Muscle of leg (tissue), 11 donors: ENCODE data around the gene ACAD10. TPM values are rescaled to one million over a fixed set of nuclear protein-coding genes. Genes with fewer than 3 reads are reported as not detected.

ENCODE experiments used
- DNase-seq: peaks from one replicate; pipeline ENCODE4 v3.0.0; 2013
- H3K27ac ChIP-seq: one replicate; pipeline ENCODE4 v1.5.1; 2013; ENCODE audit warnings: mild to moderate bottlenecking, low read length, control low read depth
- H3K27me3 ChIP-seq: one replicate; pipeline ENCODE4 v1.6.1; 2013; ENCODE audit warnings: low read length; ENCODE audit not compliant: control insufficient read depth, insufficient read depth
- H3K36me3 ChIP-seq: one replicate; pipeline ENCODE4 v1.6.1; 2013; ENCODE audit warnings: low read length; ENCODE audit not compliant: control insufficient read depth, insufficient read depth
- H3K4me1 ChIP-seq: one replicate; pipeline ENCODE4 v1.6.1; 2013; ENCODE audit warnings: low read length; ENCODE audit not compliant: control insufficient read depth, insufficient read depth
- H3K4me3 ChIP-seq: one replicate; pipeline ENCODE4 v1.5.1; 2013; ENCODE audit warnings: low read length, control low read depth
- H3K9me3 ChIP-seq: replicated peaks from 2 replicates; pipeline ENCODE4 v1.6.1; 2013; ENCODE audit warnings: low read depth, low read length; ENCODE audit not compliant: control insufficient read depth
- WGBS: methylation state at CpG from one replicate; pipeline ENCODE4 v1.1.5; 2013; ENCODE audit warnings: missing lambda C conversion rate; ENCODE audit not compliant: insufficient coverage; 5-methylcytosine and 5-hydroxymethylcytosine counted together
- polyA plus RNA-seq, 8 donors: library from polyadenylated mRNA; unstranded; fragments of 120-200 nt; gene quantifications; one replicate each; pipeline versions ENCODE4 v1.2.1 to v1.2.3, GENCODE V29; 2013; ENCODE audit warnings: inconsistent platforms in 1 of 8, low replicate concordance in 1 of 8; ENCODE audit not compliant: insufficient read length in 8 of 8, insufficient read depth in 1 of 8
- total RNA-seq: library from RNA; stranded (reverse); fragments of 120-200 nt; gene quantifications from one replicate; pipeline ENCODE4 v1.2.4, GENCODE V29; 2013

Gene ACAD10
- total and polyA plus RNA-seq, 9 donors, result 11.4 to 20.2 (median 15.8) TPM

DNA sequence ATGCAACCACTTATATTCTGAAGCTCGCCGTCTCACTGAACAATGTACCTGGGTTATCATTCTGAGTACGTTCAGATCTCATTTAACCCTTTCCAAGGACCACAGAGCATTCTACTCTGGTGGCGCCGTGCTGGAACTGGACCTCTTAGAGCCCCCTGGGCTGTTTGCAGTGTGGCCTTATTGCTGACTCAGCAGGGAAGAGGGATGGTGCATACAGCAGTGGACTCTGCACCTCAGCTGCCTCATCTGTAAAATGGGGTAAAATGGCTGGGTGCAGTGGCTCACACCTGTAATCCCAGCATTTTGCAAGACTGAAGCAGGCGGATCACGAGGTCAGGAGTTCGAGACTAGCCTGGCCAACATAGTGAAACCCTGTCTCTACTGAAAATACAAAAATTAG lies 83.7 kb downstream of the ACAD10 start:
- Histone ChIP-seq H3K36me3 (peaks cover 5% of the 10 kb centered on the region), H3K27ac (no peak overlapping the region), H3K4me3 (no peak overlapping the region), H3K4me1 (peaks cover 25% of the 10 kb centered on the region), H3K27me3 (peaks cover 6% of the 10 kb centered on the region), H3K9me3 (no peaks in the 10 kb centered on the region)
- WGBS, result 73% methylated on average over 5 of the region's 8 CpGs
- no peak for DNase-seq

GRCh38 chr12:111773801-111774551 lies 88.1 kb downstream of the ACAD10 start:
- peaks cover 34% of the 10 kb centered on the region for H3K4me1 ChIP-seq

DNA sequence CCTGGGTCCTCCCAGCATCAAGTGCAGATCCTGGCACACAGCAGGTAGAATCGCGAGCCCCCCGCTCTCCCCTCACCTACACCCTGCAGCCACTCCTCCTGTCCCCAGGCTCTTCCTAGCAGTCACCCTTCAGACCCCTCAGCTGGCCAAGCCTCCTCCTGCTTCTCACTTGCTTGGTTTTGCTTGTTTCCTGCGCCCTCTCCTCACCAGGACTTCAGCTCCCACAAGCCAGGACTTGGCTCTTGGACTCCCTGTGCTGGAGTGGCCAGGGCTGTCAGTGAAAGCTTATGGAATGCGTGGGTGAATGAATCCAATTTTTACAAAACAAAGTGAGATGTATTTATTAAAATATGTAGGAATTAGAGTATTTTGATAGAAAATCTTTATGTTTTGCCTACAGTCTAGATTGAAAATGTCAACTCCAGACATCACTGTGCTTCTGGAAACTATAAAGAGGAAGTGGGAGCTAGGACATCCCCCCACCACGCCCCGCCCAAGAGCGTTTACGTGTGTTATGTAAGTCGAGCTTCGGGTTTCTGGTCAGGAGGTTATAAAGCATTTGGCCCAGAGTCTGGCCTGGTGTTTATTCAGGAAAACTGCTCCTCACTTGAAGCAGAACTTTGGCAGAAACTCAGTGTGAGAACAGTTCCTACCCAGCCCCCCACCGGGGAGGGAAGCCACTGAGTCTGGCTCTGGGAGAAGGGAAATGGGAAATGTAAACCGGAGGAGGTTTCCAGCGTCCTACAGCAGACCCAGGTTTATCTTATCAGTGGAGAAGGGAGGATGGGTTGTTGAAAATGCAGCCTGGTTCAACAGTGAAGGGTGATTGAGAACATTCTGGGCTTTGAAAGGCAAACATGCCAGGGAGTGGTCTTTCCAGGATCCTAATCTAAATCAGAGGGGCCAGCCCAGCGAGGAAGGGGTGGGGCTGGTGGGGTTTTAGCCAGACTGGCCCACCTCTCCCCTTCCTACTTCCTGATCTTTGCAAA lies 89.6 kb downstream of the ACAD10 start:
- peaks cover 34% of the 10 kb centered on the region for H3K4me1 ChIP-seq
- H3K36me3 ChIP-seq, result peaks cover 3% of the 10 kb centered on the region
- no peak overlapping the region for H3K4me3 ChIP-seq
- 16% methylated on average over 6 of the region's 15 CpGs for WGBS
- no peaks in the 10 kb centered on the region for H3K9me3 ChIP-seq
- H3K27me3 ChIP-seq, result no peaks in the 10 kb centered on the region
- DNase-seq, result peak; percentile 99
- peak overlapping the region; percentile 92 for H3K27ac ChIP-seq

More at GRCh38 chr12:111773801-111774551, 88.1 kb downstream of the ACAD10 start:
- WGBS, result 29% methylated on average over 10 of the region's 17 CpGs
- no peak overlapping the region for H3K4me3 ChIP-seq
- peak overlapping the region; percentile 92 for H3K27ac ChIP-seq
- DNase-seq, result peak; percentile 85
- peaks cover 8% of the 10 kb centered on the region for H3K36me3 ChIP-seq
- no peaks in the 10 kb centered on the region for H3K9me3 ChIP-seq
- no peaks in the 10 kb centered on the region for H3K27me3 ChIP-seq

DNA sequence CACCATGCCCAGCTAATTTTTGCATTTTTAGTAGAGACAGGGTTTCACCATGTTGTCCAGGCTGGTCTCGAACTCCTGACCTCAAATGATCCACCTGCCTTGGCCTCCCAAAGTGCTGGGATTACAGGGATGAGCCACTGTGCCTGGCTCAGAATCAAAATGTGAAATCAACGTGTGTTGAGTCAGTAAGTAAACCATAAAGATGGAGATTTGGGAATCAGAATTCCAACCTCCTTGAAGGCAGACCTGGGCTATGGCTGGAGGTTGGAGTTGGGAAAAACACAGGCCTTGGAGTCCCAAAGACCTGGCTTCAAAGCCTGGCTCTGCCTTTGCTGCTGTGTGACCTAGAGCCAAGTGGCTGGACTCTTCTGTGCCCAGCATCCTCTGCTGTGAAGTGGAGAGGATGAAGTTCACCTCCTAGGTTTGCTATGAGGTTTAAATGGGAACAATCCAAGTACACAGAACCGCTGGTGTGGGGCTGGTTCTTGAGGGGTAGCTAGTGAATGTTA lies 91.0 kb downstream of the ACAD10 start:
- Histone ChIP-seq H3K27me3 (no peaks in the 10 kb centered on the region), H3K36me3 (peaks cover 8% of the 10 kb centered on the region), H3K4me1 (peaks cover 34% of the 10 kb centered on the region), H3K4me3 (no peak overlapping the region), H3K9me3 (peaks cover 5% of the 10 kb centered on the region), H3K27ac (no peak overlapping the region)
- DNase-seq, result no peak
- WGBS, result 59% methylated on average over 2 of the region's 3 CpGs

- Histone ChIP-seq H3K9me3 (peaks cover 5% of the 10 kb centered on the region), H3K36me3 (peaks cover 8% of the 10 kb centered on the region), H3K27me3 (no peaks in the 10 kb centered on the region), H3K4me3 (no peak overlapping the region), H3K27ac (no peak overlapping the region), H3K4me1 (peaks cover 34% of the 10 kb centered on the region)
- 86% methylated on average over 13 of the region's 16 CpGs for WGBS
- DNase-seq, result peak; percentile 49
Measured at GRCh38 chr12:111777345-111778045, 91.6 kb downstream of the ACAD10 start.

GRCh38 chr12:111780166-111780565 lies 94.3 kb downstream of the ACAD10 start:
- Histone ChIP-seq H3K4me3 (no peak overlapping the region), H3K36me3 (peaks cover 31% of the 10 kb centered on the region), H3K9me3 (peaks cover 5% of the 10 kb centered on the region), H3K27ac (no peak overlapping the region), H3K27me3 (no peaks in the 10 kb centered on the region), H3K4me1 (peaks cover 18% of the 10 kb centered on the region)
- DNase-seq, result no peak
- 87% methylated on average over 7 of the region's 10 CpGs for WGBS

- no CpG with 5 or more reads among the region's 5 CpGs for WGBS
- Histone ChIP-seq H3K4me3 (no peak overlapping the region), H3K27ac (no peak overlapping the region), H3K4me1 (peaks cover 14% of the 10 kb centered on the region), H3K27me3 (no peaks in the 10 kb centered on the region), H3K9me3 (peaks cover 5% of the 10 kb centered on the region), H3K36me3 (peaks cover 32% of the 10 kb centered on the region)
- DNase-seq, result no peak
Measured at GRCh38 chr12:111780615-111781014, 94.8 kb downstream of the ACAD10 start.

GRCh38 chr12:111781085-111781658 lies 95.3 kb downstream of the ACAD10 start:
- Histone ChIP-seq H3K36me3 (peaks cover 32% of the 10 kb centered on the region), H3K27ac (no peak overlapping the region), H3K27me3 (no peaks in the 10 kb centered on the region), H3K4me1 (peaks cover 8% of the 10 kb centered on the region), H3K9me3 (peaks cover 5% of the 10 kb centered on the region), H3K4me3 (no peak overlapping the region)
- DNase-seq, result no peak
- WGBS, result 86% methylated on average over 2 of the region's 2 CpGs

DNA sequence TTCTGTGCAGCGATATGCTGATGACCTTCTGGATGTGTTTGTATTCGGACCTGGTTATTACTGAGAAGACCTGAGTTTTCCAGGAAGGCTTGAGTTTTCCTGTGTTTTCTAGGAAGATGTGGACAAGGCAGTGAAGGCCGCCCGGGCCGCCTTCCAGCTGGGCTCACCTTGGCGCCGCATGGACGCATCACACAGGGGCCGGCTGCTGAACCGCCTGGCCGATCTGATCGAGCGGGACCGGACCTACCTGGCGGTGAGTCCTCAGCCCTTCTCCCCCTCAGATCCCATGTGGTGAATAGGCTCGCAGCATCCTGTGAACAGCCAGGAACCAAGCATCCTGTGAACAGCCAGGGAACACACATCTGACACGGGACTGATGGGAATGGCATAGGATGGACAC lies 97.2 kb downstream of the ACAD10 start:
- Histone ChIP-seq H3K9me3 (peaks cover 5% of the 10 kb centered on the region), H3K4me1 (no peaks in the 10 kb centered on the region), H3K36me3 (peaks cover 33% of the 10 kb centered on the region), H3K27me3 (no peaks in the 10 kb centered on the region), H3K4me3 (no peak overlapping the region), H3K27ac (no peak overlapping the region)
- WGBS, result 97% methylated on average over 13 of the region's 17 CpGs
- DNase-seq, result no peak
